Prostate gland (tissue), 2 donors: ENCODE results near the gene JPH4. TPM values are rescaled to one million over a fixed set of nuclear protein-coding genes. Genes with fewer than 3 reads are reported as not detected.
"Not testable (repeated sequence)": the region's sequence is repeated elsewhere in the genome, so short reads cannot be mapped to it uniquely, and the experiment has no call there.

ENCODE experiments used
- DNase-seq: peaks from one replicate; pipeline ENCODE4 v3.0.0-alpha.2; 2019; ENCODE audit warnings: low spot score
- H3K27ac ChIP-seq, 2 donors: fragments of 200-600 bp; sonication (generic); 2 replicates each; pipeline ENCODE4 v1.5.1; 2017 to 2019
- H3K27me3 ChIP-seq: fragments of 200-600 bp; sonication (generic); replicated peaks from 2 replicates; pipeline ENCODE4 v1.5.1; 2019; ENCODE audit not compliant: insufficient read depth
- H3K36me3 ChIP-seq, 2 donors: fragments of 200-600 bp; sonication (generic); 1 replicate in 1 of 2; 2 replicates in 1 of 2; pipeline versions ENCODE4 v1.5.1 to v1.8.1; 2017 to 2019
- H3K4me1 ChIP-seq: fragments of 200-600 bp; sonication (generic); replicated peaks from 2 replicates; pipeline ENCODE4 v1.5.1; 2019
- H3K4me3 ChIP-seq, 2 donors: fragments of 200-600 bp; sonication (generic); 2 replicates each; pipeline ENCODE4 v1.5.1; 2017 to 2019
- H3K9me3 ChIP-seq: fragments of 200-600 bp; sonication (generic); 2 replicates; pipeline ENCODE4 v1.5.1; 2017
- POLR2A ChIP-seq: fragments of 450-650 bp; IDR thresholded peaks from one replicate; pipeline ENCODE4 v1.6.1; 2016; ENCODE audit warnings: antibody characterized with exemption, mild to moderate bottlenecking
- POLR2AphosphoS5 ChIP-seq: sonication (generic); formaldehyde crosslinking; IDR thresholded peaks from one replicate; pipeline ENCODE4 v1.6.1; 2017; ENCODE audit warnings: antibody characterized with exemption
- WGBS: methylation state at CpG from one replicate; pipeline ENCODE4 v1.1.5; 2018; 5-methylcytosine and 5-hydroxymethylcytosine counted together
- intact Hi-C: fragments of 100-400 bp; cut with DNase I; formaldehyde crosslinking; loops from one replicate; pipeline ENCODE4 v1.14.2; 2022
- total RNA-seq, 2 donors: library from RNA; depleted of rRNA; stranded (reverse); fragments of >200 nt; gene quantifications; one replicate each; pipeline ENCODE4 v1.1.0, GENCODE V29; 2016
- TF ChIP-seq, protein P1 (sequence below), 4 experiments: fragments of 200-600 bp in 2 of 4; fragments of 450-650 bp in 2 of 4; sonication (generic) in 2 of 4; IDR thresholded peaks; 1 replicate in 3 of 4; 2 replicates in 1 of 4; pipeline ENCODE4 v1.5.1; 2016 to 2019; ENCODE audit warnings: antibody characterized with exemption in 4 of 4, mild to moderate bottlenecking in 2 of 4, moderate library complexity in 2 of 4

The JPH4 gene
- total RNA-seq, 2 donors from 2014 or later: 8.5 to 17.8 TPM

GRCh38 chr14:23590198-23590597 is 11.6 kb upstream of the JPH4 start:
- Histone ChIP-seq H3K4me1 (no peaks in the 10 kb centered on the region), H3K36me3 (no peaks in the 10 kb centered on the region), H3K27ac (no peak overlapping the region), H3K4me3 (no peak overlapping the region), H3K9me3 (no peaks in the 10 kb centered on the region), H3K27me3 (no peaks in the 10 kb centered on the region)
- DNase-seq: no peak
- intact Hi-C loops: no loop called here
- TF ChIP-seq, protein P1, sequence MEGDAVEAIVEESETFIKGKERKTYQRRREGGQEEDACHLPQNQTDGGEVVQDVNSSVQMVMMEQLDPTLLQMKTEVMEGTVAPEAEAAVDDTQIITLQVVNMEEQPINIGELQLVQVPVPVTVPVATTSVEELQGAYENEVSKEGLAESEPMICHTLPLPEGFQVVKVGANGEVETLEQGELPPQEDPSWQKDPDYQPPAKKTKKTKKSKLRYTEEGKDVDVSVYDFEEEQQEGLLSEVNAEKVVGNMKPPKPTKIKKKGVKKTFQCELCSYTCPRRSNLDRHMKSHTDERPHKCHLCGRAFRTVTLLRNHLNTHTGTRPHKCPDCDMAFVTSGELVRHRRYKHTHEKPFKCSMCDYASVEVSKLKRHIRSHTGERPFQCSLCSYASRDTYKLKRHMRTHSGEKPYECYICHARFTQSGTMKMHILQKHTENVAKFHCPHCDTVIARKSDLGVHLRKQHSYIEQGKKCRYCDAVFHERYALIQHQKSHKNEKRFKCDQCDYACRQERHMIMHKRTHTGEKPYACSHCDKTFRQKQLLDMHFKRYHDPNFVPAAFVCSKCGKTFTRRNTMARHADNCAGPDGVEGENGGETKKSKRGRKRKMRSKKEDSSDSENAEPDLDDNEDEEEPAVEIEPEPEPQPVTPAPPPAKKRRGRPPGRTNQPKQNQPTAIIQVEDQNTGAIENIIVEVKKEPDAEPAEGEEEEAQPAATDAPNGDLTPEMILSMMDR (IDR thresholded peaks at IDR 0.05): no peak
- TF ChIP-seq POLR2A: no peak
- TF ChIP-seq POLR2AphosphoS5: no peak
- WGBS: 95% methylated on average over 4 of the region's 4 CpGs

GRCh38 chr14:23589606-23590005 is 11.0 kb upstream of the JPH4 start:
- no peak for TF ChIP-seq POLR2A
- no peak for TF ChIP-seq POLR2AphosphoS5
- TF ChIP-seq, protein P1 (IDR thresholded peaks at IDR 0.05): no peak
- Histone ChIP-seq H3K27ac (no peak overlapping the region), H3K36me3 (no peaks in the 10 kb centered on the region), H3K27me3 (no peaks in the 10 kb centered on the region), H3K9me3 (no peaks in the 10 kb centered on the region), H3K4me1 (no peaks in the 10 kb centered on the region), H3K4me3 (no peak overlapping the region)
- intact Hi-C loops: no loop called here
- WGBS: 97% methylated on average over 2 of the region's 2 CpGs
- DNase-seq: no peak

DNA sequence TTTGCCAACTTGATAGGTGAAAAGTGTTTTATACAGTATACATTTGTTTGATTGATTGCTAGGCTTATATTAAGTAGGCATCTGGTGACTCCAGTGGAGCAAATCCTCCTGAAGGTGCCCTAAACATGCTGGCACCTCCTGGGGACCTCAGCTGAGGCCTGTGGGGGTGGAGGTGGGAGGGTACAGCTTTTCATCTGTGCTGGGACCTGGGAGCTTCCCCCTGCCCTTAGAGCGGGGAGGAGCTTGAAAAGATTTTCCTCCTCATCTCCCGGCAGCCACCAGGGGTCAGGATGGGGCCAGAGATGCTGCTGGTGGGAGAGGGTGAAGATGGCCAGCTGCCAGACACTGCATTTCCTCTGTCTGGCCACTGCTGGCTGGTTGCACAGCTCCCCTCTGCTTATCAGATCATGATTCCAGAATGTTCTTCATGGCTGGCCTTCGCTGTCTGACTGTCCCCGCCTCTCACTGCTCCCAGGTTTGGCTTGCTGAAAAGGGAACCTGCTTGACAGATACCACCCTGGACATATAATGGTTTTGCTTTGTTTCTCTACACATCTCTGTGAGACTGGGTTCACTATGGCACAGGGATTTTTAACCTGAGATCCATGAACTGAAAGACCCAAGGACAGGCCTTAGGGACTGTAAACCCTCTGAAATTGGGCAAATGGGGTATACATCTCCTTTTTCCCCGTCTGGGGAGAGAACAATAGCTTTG is 10.5 kb upstream of the JPH4 start:
- DNase-seq: peak; percentile 90
- intact Hi-C loops: no loop called here
- 14% methylated on average over 5 of the region's 5 CpGs for WGBS

DNA sequence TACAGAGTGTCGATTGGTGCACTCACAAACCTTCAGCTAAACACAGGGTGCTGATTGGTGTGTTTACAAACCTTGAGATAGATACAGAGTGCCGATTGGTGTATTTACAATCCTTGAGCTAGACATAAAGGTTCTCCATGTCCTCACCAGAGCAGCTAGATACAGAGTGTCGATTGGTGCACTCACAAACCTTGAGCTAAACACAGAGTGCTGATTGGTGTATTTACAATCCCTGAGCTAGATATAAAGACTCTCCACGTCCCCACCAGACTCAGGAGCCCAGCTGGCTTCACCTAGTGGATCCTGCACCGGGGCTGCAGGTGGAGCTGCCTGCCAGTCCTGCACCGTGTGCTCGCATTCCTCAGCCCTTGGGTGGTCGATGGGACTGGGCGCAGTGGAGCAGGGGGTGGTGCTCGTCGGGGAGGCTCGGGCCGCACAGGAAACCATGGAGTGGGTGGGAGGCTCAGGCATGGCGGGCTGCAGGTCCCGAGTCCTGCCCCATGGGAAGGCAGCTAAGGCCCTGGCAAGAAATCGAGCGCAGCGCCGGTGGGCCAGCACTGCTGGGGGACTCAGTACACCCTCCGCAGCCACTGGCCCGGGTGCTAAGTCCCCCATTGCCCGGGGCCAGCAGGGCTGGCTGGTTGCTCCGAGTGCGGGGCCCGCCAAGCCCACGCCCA is 6.1 kb upstream of the JPH4 start:
- H3K27me3 ChIP-seq, intact Hi-C loops, H3K4me3 ChIP-seq, H3K27ac ChIP-seq, H3K36me3 ChIP-seq, DNase-seq, H3K9me3 ChIP-seq, H3K4me1 ChIP-seq: not testable (repeated sequence)
- WGBS: 93% methylated on average over 16 of the region's 26 CpGs

More for the DNA sequence above, 10.5 kb upstream of the JPH4 start:
- Histone ChIP-seq H3K4me3 (no peak overlapping the region), H3K9me3 (no peaks in the 10 kb centered on the region), H3K27me3 (no peaks in the 10 kb centered on the region), H3K36me3 (no peaks in the 10 kb centered on the region), H3K27ac (no peak overlapping the region), H3K4me1 (no peaks in the 10 kb centered on the region)
- peak; percentile 71 for TF ChIP-seq POLR2AphosphoS5
- TF ChIP-seq POLR2A: no peak
- TF ChIP-seq, protein P1 (IDR thresholded peaks at IDR 0.05): peak; percentile 39 to 96 (median 83)

DNA sequence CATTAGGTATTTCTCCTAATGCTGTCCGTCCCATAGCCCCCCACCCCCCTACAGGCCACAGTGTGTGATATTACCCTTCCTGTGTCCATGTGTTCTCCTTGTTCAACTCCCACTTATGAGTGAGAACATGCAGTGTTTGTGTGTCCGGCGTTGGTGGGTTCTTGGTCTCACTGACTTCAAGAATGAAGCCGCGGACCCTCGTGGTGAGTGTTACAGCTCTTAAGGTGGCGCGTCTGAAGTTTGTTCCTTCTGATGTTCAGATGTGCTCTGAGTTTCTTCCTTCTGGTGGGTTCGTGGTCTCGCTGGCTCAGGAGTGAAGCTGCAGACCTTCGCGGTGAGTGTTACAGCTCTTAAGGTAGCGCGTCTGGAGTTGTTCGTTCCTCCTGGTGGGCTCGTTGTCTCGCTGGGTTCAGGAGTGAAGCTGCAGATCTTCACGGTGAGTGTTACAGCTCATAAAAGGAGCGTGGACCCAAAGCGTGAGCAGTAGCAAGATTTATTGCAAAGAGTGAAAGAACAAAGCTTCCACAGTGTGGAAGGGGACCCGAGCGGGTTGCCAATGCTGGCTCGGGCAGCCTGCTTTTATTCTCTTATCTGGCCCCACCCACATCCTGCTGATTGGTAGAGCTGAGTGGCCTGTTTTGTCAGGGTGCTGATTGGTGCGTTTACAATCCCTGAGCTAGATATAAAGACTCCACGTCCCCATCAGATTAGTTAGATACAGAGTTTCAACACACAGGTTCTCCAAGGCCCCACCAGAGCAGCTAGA is 5.4 kb upstream of the JPH4 start:
- H3K9me3 ChIP-seq, DNase-seq, H3K27me3 ChIP-seq, H3K27ac ChIP-seq, H3K4me3 ChIP-seq, H3K4me1 ChIP-seq, intact Hi-C loops, H3K36me3 ChIP-seq: not testable (repeated sequence)
- WGBS: 72% methylated on average over 25 of the region's 25 CpGs
